ENCODE results near the gene RGL3. TPM values are rescaled to one million over a fixed set of nuclear protein-coding genes. Genes with fewer than 3 reads are reported as not detected.

Gene RGL3
- total and polyA plus RNA-seq, 2 experiments from 2014 or later, result 0.54 to 1.4 TPM

- peak; percentile 87 for DNase-seq
- in situ Hi-C loops (cut with MboI), result no loop called here
- Histone ChIP-seq H3K9me2 (ENCODE audit: insufficient read depth) (no peaks in the 10 kb centered on the region), H3F3A (ENCODE audit: insufficient read depth) (peaks cover 24% of the 10 kb centered on the region), H3K36me3 (ENCODE audit: low read depth) (no peaks in the 10 kb centered on the region), H3K79me2 (ENCODE audit: insufficient read depth) (peaks cover 7% of the 10 kb centered on the region; the same call in 1 of the 2 replicates), H2AFZ (no peak overlapping the region), H3K27ac (peak overlapping the region; percentile 63), H3K4me3 (no peak overlapping the region), H3K4me2 (ENCODE audit: unreplicated experiment) (peak overlapping the region; percentile 61), H3K9me3 (ENCODE audit: low read depth) (no peaks in the 10 kb centered on the region), H3K4me1 (ENCODE audit: insufficient read depth) (peaks cover 30% of the 10 kb centered on the region), H3K9ac (no peak overlapping the region), H3K27me3 (replicated peaks; ENCODE audit: insufficient read depth) (no peaks in the 10 kb centered on the region), H4K20me1 (ENCODE audit: insufficient read depth) (no peaks in the 10 kb centered on the region)
- TF ChIP-seq EZH2 (IDR thresholded peaks at IDR 0.05; ENCODE audit: insufficient read depth, poor library complexity, severe bottlenecking) (no peak), EZH2phosphoT487 (IDR thresholded peaks at IDR 0.05; ENCODE audit: insufficient read depth, low read depth) (no peak)
Measured at GRCh38 chr19:11377237-11377636, 41.9 kb downstream of the RGL3 start.

- TF ChIP-seq EZH2 (IDR thresholded peaks at IDR 0.05; ENCODE audit: insufficient read depth, poor library complexity, severe bottlenecking) (no peak), EZH2phosphoT487 (IDR thresholded peaks at IDR 0.05; ENCODE audit: insufficient read depth, low read depth) (no peak)
- Histone ChIP-seq H4K20me1 (ENCODE audit: insufficient read depth) (no peaks in the 10 kb centered on the region), H3K79me2 (ENCODE audit: insufficient read depth) (peaks cover 5% of the 10 kb centered on the region; the same call in 1 of the 2 replicates), H3K9ac (peak overlapping the region; percentile 56), H3K4me2 (ENCODE audit: unreplicated experiment) (peak overlapping the region; percentile 47), H3F3A (ENCODE audit: insufficient read depth) (peaks cover 24% of the 10 kb centered on the region), H3K9me3 (ENCODE audit: low read depth) (no peaks in the 10 kb centered on the region), H3K27me3 (replicated peaks; ENCODE audit: insufficient read depth) (no peaks in the 10 kb centered on the region), H3K4me3 (peak overlapping the region; percentile 82), H2AFZ (peak overlapping the region; percentile 82), H3K9me2 (ENCODE audit: insufficient read depth) (no peaks in the 10 kb centered on the region), H3K4me1 (ENCODE audit: insufficient read depth) (peaks cover 30% of the 10 kb centered on the region), H3K27ac (peak overlapping the region; percentile 48), H3K36me3 (ENCODE audit: low read depth) (no peaks in the 10 kb centered on the region)
- in situ Hi-C loops (cut with MboI), result no loop called here
- 23 to 26% methylated on average over 23 to 27 of the region's 27 CpGs for WGBS, 2 experiments (ENCODE audit: low coverage in 1 of 2, low lambda C conversion rate in 2 of 2, missing lambda C conversion rate in 2 of 2)
- DNase-seq, result no peak
Measured at GRCh38 chr19:11375143-11375948, 43.8 kb downstream of the RGL3 start.

- H3K36me3 ChIP-seq (ENCODE audit: low read depth), result no peaks in the 10 kb centered on the region
- peaks cover 24% of the 10 kb centered on the region for H3F3A ChIP-seq (ENCODE audit: insufficient read depth)
- peak within 1 kb of the TSS; percentile 82 for H2AFZ ChIP-seq
- TF ChIP-seq EZH2 (IDR thresholded peaks at IDR 0.05; ENCODE audit: insufficient read depth, poor library complexity, severe bottlenecking), result no peak
- TF ChIP-seq EZH2phosphoT487 (IDR thresholded peaks at IDR 0.05; ENCODE audit: insufficient read depth, low read depth), result no peak
- no peaks in the 10 kb centered on the region for H4K20me1 ChIP-seq (ENCODE audit: insufficient read depth)
- H3K79me2 ChIP-seq (ENCODE audit: insufficient read depth), result no peaks in the 10 kb centered on the region
- 1% methylated on average over 44 of the region's 44 CpGs for WGBS, 2 experiments (ENCODE audit: low coverage in 1 of 2, low lambda C conversion rate in 2 of 2, missing lambda C conversion rate in 2 of 2)
- H3K9me3 ChIP-seq (ENCODE audit: low read depth), result no peaks in the 10 kb centered on the region
- peak within 1 kb of the TSS; percentile 78 for H3K27ac ChIP-seq
- no peaks in the 10 kb centered on the region for H3K27me3 ChIP-seq (replicated peaks; ENCODE audit: insufficient read depth)
- in situ Hi-C loops (cut with MboI), result no loop called here
- peak within 1 kb of the TSS; percentile 84 for H3K9ac ChIP-seq
- peak within 1 kb of the TSS; percentile 93 for H3K4me2 ChIP-seq (ENCODE audit: unreplicated experiment)
- H3K9me2 ChIP-seq (ENCODE audit: insufficient read depth), result no peaks in the 10 kb centered on the region
- peak; percentile 99 for DNase-seq
- peaks cover 30% of the 10 kb centered on the region for H3K4me1 ChIP-seq (ENCODE audit: insufficient read depth)
- peak within 1 kb of the TSS; percentile 82 for H3K4me3 ChIP-seq
Measured at GRCh38 chr19:11374433-11375142, 44.5 kb downstream of the RGL3 start, which contains the start of gene SWSAP1. SWSAP1 (plus strand) TSS chr19:11374666; CDS start chr19:11374681, 15 bp downstream.

- H3K9me3 ChIP-seq (ENCODE audit: low read depth), result no peaks in the 10 kb centered on the region
- no peaks in the 10 kb centered on the region for H4K20me1 ChIP-seq (ENCODE audit: insufficient read depth)
- peaks cover 20% of the 10 kb centered on the region for H3F3A ChIP-seq (ENCODE audit: insufficient read depth)
- H3K27ac ChIP-seq, result peak overlapping the region; percentile 78; the same call in 1 of the 2 replicates
- H3K9ac ChIP-seq, result peak overlapping the region; percentile 84; the same call in 1 of the 2 replicates
- H3K27me3 ChIP-seq (replicated peaks; ENCODE audit: insufficient read depth), result no peaks in the 10 kb centered on the region
- in situ Hi-C loops (cut with MboI), result no loop called here
- DNase-seq, result peak; percentile 29
- TF ChIP-seq EZH2 (IDR thresholded peaks at IDR 0.05; ENCODE audit: insufficient read depth, poor library complexity, severe bottlenecking) (no peak), EZH2phosphoT487 (IDR thresholded peaks at IDR 0.05; ENCODE audit: insufficient read depth, low read depth) (no peak)
- peak overlapping the region; percentile 93 for H3K4me2 ChIP-seq (ENCODE audit: unreplicated experiment)
- no peaks in the 10 kb centered on the region for H3K79me2 ChIP-seq (ENCODE audit: insufficient read depth)
- H2AFZ ChIP-seq, result peak overlapping the region; percentile 82
- H3K4me1 ChIP-seq (ENCODE audit: insufficient read depth), result peaks cover 28% of the 10 kb centered on the region
- 16 to 20% methylated on average over 11 of the region's 11 CpGs for WGBS, 2 experiments (ENCODE audit: low coverage in 1 of 2, low lambda C conversion rate in 2 of 2, missing lambda C conversion rate in 2 of 2)
- no peaks in the 10 kb centered on the region for H3K36me3 ChIP-seq (ENCODE audit: low read depth)
- no peaks in the 10 kb centered on the region for H3K9me2 ChIP-seq (ENCODE audit: insufficient read depth)
- H3K4me3 ChIP-seq, result peak overlapping the region; percentile 82
Measured at GRCh38 chr19:11373885-11374432, 45.2 kb downstream of the RGL3 start.
